ACC112 (cell line): ENCODE measurements around the gene DUSP2.

ENCODE experiments used
- H2AFZ ChIP-seq: fragments of 200-600 bp; sonication (generic); one replicate; pipeline ENCODE4 v1.6.0; 2017; ENCODE audit warnings: antibody characterized with exemption, low read length; ENCODE audit not compliant: unreplicated experiment
- H3K27ac ChIP-seq: fragments of 200-600 bp; sonication (generic); 2 replicates; pipeline ENCODE4 v1.5.1; 2014; ENCODE audit warnings: low read depth, mild to moderate bottlenecking, antibody characterized with exemption, low read length, moderate library complexity
- H3K27me3 ChIP-seq: fragments of 200-600 bp; sonication (generic); 2 replicates; pipeline ENCODE4 v1.6.1; 2014; ENCODE audit warnings: mild to moderate bottlenecking, antibody characterized with exemption, low read length, moderate library complexity, mixed read lengths; ENCODE audit not compliant: insufficient read depth
- H3K36me3 ChIP-seq: fragments of 200-600 bp; sonication (generic); 2 replicates; pipeline ENCODE4 v1.6.1; 2016; ENCODE audit warnings: mild to moderate bottlenecking, antibody characterized with exemption, low read length, moderate library complexity, mixed read lengths; ENCODE audit not compliant: insufficient read depth
- H3K4me1 ChIP-seq: fragments of 200-600 bp; sonication (generic); one replicate; pipeline ENCODE4 v1.6.1; 2016; ENCODE audit warnings: low read length, mixed read lengths; ENCODE audit not compliant: insufficient read depth, unreplicated experiment, control insufficient read depth
- H3K4me3 ChIP-seq: fragments of 200-600 bp; sonication (generic); 2 replicates; pipeline ENCODE4 v1.5.1; 2014; ENCODE audit warnings: mild to moderate bottlenecking, low read depth, low read length
- H3K79me2 ChIP-seq: fragments of 200-600 bp; sonication (generic); one replicate; pipeline ENCODE4 v1.6.0; 2016; ENCODE audit warnings: low read length; ENCODE audit not compliant: control insufficient read depth, unreplicated experiment, insufficient read depth

The DUSP2 gene

GRCh38 chr2:96176661-96177060, 31.4 kb upstream of the DUSP2 start:
- H2AFZ ChIP-seq, result no peak overlapping the region
- no peaks in the 10 kb centered on the region for H3K79me2 ChIP-seq
- H3K4me1 ChIP-seq, result peaks cover 11% of the 10 kb centered on the region
- no peaks in the 10 kb centered on the region for H3K27me3 ChIP-seq
- no peak overlapping the region for H3K27ac ChIP-seq
- H3K36me3 ChIP-seq, result no peaks in the 10 kb centered on the region
- H3K4me3 ChIP-seq, result no peak overlapping the region

GRCh38 chr2:96175951-96176350, 30.7 kb upstream of the DUSP2 start:
- peaks cover 11% of the 10 kb centered on the region for H3K4me1 ChIP-seq
- H3K27ac ChIP-seq, result no peak overlapping the region
- H3K36me3 ChIP-seq, result no peaks in the 10 kb centered on the region
- H2AFZ ChIP-seq, result no peak overlapping the region
- no peak overlapping the region for H3K4me3 ChIP-seq
- no peaks in the 10 kb centered on the region for H3K79me2 ChIP-seq
- H3K27me3 ChIP-seq, result no peaks in the 10 kb centered on the region

- Histone ChIP-seq H3K27ac (no peak overlapping the region), H3K27me3 (no peaks in the 10 kb centered on the region), H3K36me3 (no peaks in the 10 kb centered on the region), H3K79me2 (no peaks in the 10 kb centered on the region), H3K4me1 (peaks cover 11% of the 10 kb centered on the region), H3K4me3 (no peak overlapping the region), H2AFZ (no peak overlapping the region)
These were observed 29.3 kb upstream of the DUSP2 start for GRCh38 chr2:96174251-96175144.

DNA sequence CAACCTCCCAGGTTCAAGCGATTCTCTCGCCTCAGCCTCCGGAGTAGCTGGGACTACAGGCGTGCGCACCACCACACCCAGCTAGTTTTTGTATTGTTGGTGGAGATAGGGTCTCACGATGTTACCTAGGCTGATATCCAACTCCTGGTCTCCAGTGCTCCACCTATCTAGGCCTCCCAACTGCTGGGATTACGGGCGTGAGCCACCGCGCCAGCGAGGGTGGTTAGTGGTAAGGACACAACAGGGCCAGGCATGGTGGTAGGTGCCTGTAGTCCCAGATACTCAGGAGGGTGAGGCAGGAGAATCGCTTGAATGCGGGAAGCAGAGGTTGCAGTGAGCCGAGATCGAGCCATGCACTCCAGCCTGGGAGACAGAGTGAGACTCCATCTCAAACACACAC, 26.6 kb upstream of the DUSP2 start:
- Histone ChIP-seq H3K79me2 (no peaks in the 10 kb centered on the region), H2AFZ (no peak overlapping the region), H3K27ac (no peak overlapping the region), H3K4me3 (no peak overlapping the region), H3K4me1 (peaks cover 11% of the 10 kb centered on the region), H3K27me3 (no peaks in the 10 kb centered on the region), H3K36me3 (no peaks in the 10 kb centered on the region)

- H3K79me2 ChIP-seq, result no peaks in the 10 kb centered on the region
- H3K4me1 ChIP-seq, result no peaks in the 10 kb centered on the region
- H3K4me3 ChIP-seq, result no peak overlapping the region
- H3K27ac ChIP-seq, result no peak overlapping the region
- H3K36me3 ChIP-seq, result no peaks in the 10 kb centered on the region
- no peaks in the 10 kb centered on the region for H3K27me3 ChIP-seq
- no peak overlapping the region for H2AFZ ChIP-seq
These were observed 25.4 kb upstream of the DUSP2 start for GRCh38 chr2:96170626-96171025.

GRCh38 chr2:96169868-96170507, 24.7 kb upstream of the DUSP2 start:
- Histone ChIP-seq H3K79me2 (no peaks in the 10 kb centered on the region), H3K4me3 (no peak overlapping the region), H2AFZ (no peak overlapping the region), H3K27me3 (no peaks in the 10 kb centered on the region), H3K27ac (no peak overlapping the region), H3K36me3 (no peaks in the 10 kb centered on the region), H3K4me1 (no peaks in the 10 kb centered on the region)

GRCh38 chr2:96167407-96168013, 22.3 kb upstream of the DUSP2 start:
- Histone ChIP-seq H3K27ac (no peak overlapping the region), H3K79me2 (no peaks in the 10 kb centered on the region), H3K36me3 (no peaks in the 10 kb centered on the region), H2AFZ (no peak overlapping the region), H3K4me3 (no peak overlapping the region), H3K4me1 (no peaks in the 10 kb centered on the region), H3K27me3 (no peaks in the 10 kb centered on the region)

- Histone ChIP-seq H3K4me3 (no peak overlapping the region), H3K79me2 (no peaks in the 10 kb centered on the region), H3K36me3 (no peaks in the 10 kb centered on the region), H3K27me3 (no peaks in the 10 kb centered on the region), H3K27ac (no peak overlapping the region), H3K4me1 (no peaks in the 10 kb centered on the region), H2AFZ (no peak overlapping the region)
These were observed 19.4 kb upstream of the DUSP2 start for GRCh38 chr2:96164459-96165184.

DNA sequence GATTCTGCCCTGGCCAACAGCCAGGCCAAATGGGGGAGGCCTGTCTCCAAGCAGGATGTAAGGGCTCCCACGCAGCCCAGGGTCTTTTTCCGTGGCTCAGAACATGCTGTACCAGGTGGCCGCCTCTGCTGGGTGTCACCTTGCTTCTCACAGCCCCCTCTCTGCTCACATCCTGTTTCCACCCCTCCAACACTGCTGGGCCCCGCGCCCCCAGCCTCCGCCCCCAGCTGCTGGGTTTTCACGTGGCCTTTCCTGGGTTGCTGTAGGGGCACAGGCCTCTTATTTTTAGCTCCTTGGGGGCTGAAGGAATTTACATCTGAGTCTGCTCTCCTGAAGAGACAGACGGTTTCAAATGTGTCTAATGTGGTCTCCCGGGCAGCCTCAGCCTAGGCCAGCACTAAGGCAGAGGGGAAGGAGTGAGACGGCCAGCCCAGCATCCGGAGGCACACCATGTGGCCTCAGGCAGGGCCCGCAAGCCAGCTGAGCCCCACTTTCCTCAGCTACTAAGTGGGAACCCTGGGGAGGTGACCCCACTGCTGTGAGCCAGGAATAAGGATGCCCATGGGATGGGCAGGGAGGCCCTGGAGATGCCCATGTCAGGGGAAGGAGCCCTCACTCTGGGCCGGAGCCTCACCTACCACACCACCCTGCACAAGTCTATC, 18.7 kb upstream of the DUSP2 start:
- Histone ChIP-seq H3K79me2 (no peaks in the 10 kb centered on the region), H3K36me3 (no peaks in the 10 kb centered on the region), H2AFZ (no peak overlapping the region), H3K27me3 (no peaks in the 10 kb centered on the region), H3K27ac (no peak overlapping the region), H3K4me3 (no peak overlapping the region), H3K4me1 (no peaks in the 10 kb centered on the region)

DNA sequence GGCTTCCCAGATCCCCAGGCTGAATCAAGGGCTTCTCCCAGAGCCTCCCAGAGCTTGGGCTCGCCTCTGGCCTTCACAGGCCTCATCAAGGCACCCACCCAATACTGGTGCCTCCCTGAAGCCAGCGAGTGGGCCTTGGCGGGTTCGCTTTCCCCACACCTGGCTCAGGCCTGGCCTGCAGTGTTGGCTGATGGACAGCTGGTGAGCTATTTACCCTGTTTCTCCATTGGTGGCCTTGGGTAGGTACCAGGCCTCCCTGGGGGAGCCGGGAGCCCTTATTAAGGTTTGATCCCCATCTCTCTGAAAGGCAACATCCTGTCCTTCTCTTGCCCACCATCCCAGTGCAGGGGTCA, 18.2 kb upstream of the DUSP2 start:
- no peak overlapping the region for H2AFZ ChIP-seq
- no peak overlapping the region for H3K4me3 ChIP-seq
- H3K79me2 ChIP-seq, result no peaks in the 10 kb centered on the region
- no peak overlapping the region for H3K27ac ChIP-seq
- no peaks in the 10 kb centered on the region for H3K36me3 ChIP-seq
- peaks cover 3% of the 10 kb centered on the region; the same call in 1 of the 2 replicates for H3K27me3 ChIP-seq
- no peaks in the 10 kb centered on the region for H3K4me1 ChIP-seq
